ENCODE results near the gene RASGRP3.
A peak's percentile ranks its signal among the peaks of the same experiment; 100 is the strongest.

DNA sequence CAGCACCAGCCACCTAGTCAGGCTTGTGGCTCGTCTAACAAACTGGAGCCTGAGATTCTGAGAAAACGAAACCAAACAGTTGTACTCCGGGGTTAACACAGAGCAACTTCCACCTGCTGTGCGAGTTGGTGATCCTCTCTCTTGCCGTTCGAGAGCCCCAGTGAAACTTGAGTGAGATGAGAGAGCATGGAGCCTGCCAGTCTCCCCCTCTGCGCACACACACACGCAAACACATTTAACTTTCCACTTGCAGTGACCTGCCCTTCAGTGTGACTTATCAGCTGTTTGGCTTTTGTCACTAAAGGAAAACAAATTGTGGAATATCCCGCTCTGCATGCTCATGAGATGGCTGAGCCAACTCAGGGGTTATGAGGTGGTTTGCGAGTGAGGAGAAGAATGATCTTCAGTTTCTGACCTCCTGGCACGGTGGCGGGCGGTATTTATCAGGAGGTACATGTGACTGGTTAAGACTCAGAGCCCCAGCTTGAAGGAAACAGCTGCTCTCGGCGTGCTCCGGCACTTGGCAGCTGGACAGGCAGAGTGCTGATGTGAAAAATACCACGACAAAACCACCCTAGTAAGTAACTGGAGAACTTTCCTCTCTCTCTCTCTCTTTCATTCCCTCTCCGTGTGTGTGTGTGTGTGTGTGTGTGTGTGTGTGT lies at the start of gene RASGRP3:
- peak; percentile 71; the same call in 1 of the 2 replicates for TF ChIP-seq NFIC (IDR thresholded peaks at IDR 0.05; ENCODE audit: borderline replicate concordance)
- TF ChIP-seq POLR2AphosphoS5 (IDR thresholded peaks at IDR 0.05; ENCODE audit: low read depth, low read length), result peak; percentile 58; the same call in 1 of the 2 replicates
- TF ChIP-seq TEAD4 (IDR thresholded peaks at IDR 0.05; ENCODE audit: borderline replicate concordance, insufficient read depth), result peak; percentile 36; the same call in 1 of the 2 replicates
- TF ChIP-seq, protein P1, sequence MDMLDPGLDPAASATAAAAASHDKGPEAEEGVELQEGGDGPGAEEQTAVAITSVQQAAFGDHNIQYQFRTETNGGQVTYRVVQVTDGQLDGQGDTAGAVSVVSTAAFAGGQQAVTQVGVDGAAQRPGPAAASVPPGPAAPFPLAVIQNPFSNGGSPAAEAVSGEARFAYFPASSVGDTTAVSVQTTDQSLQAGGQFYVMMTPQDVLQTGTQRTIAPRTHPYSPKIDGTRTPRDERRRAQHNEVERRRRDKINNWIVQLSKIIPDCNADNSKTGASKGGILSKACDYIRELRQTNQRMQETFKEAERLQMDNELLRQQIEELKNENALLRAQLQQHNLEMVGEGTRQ (IDR thresholded peaks at IDR 0.05; ENCODE audit: borderline replicate concordance, low read depth, low read length), result no peak
- no peak for TF ChIP-seq EZH2phosphoT487 (IDR thresholded peaks at IDR 0.05; ENCODE audit: borderline replicate concordance, low read depth)

Measured in SK-N-SH (cell line).